Fibroblast of upper back skin (primary cell): ENCODE results near the gene INPP4A.

Source experiments
- DNase-seq: peaks from one replicate; pipeline ENCODE4 v3.0.0-alpha.2; 2013

The INPP4A gene

DNA sequence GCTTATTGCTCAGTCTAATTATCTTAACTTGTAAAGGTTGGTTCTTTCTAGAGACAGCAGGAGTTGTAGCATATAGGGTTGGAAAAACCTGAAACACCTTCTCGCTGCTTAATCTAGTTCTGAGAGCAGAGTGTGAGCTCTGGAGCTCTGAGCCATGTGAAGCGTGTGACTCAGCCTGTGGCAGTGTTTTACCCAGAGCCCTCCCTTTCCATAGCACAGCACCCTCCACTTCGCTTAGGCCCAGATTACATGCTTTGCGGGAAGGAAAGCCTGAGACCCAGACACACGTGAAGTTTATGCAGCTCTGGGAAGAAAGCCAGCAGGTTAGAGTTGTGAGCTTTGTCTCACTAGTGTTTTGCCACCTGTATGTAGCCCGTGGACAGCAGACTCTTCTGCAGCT is 74.5 kb downstream of the INPP4A start:
- peak; percentile 8 for DNase-seq

DNA sequence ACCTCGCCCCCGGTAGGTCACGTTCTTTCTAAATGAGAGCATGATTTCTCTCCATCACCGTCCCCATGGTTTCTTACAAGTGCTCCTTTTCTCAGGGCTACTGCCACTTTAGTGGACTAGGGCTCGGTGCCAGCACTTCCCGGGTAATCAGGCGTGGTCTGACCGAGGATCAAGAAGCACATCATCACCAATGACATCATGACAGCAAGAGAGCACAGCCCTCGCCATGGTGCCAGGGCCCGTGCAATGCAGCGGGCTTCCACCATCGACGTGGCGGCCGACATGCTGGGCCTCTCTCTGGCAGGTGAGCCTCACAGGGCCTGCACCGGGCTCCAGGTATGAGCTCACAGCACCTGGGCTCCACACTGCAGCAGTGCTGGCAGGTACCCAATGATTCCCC is 75.2 kb downstream of the INPP4A start:
- DNase-seq = no peak

GRCh38 chr2:98520806-98521205 is 76.1 kb downstream of the INPP4A start:
- no peak for DNase-seq

- no peak for DNase-seq
These were observed 76.6 kb downstream of the INPP4A start for GRCh38 chr2:98521266-98521665.

- DNase-seq = no peak
These were observed 78.2 kb downstream of the INPP4A start for GRCh38 chr2:98522854-98523253.

- DNase-seq = peak; percentile 29
These were observed 79.5 kb downstream of the INPP4A start for GRCh38 chr2:98524168-98524567.

- no peak for DNase-seq
These were observed 83.7 kb downstream of the INPP4A start for GRCh38 chr2:98528349-98528748.

DNA sequence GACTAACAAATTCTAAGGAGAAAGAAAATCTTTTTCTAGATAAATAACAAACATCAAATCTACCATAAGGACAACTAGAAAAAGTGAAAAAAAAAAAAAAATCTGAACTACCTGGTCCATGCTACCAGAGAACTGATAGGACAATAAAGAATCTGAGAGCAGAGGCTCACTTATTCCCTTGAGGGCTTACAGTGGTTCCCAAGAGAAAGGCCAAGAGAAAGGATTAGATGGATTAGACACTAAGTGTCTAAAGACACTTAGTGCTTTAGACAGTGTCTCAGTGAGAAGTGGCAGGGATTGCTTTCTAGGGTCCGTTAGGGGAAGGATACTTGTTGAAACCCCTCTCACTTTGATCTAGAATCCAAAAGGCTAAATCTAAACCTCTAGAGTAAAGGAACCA is 85.5 kb downstream of the INPP4A start:
- no peak for DNase-seq

DNA sequence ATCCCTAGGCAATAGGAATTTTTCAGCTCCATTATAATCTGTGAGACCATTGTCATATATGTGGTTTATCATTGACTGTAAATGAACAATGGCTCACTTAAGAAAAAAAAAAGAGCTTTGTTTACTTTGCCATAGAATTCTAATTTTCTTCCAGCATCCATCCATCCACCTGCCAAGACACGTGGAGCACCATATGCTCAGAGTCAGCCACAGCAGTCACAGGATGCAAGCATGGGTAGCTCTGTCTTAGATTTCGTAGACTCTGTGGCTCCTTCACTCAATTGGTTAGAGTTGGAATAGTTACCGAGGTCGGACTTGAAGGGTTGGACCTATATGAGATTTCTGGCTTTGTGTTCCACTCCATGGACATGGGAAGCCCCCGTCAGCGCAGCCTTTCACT is 88.1 kb downstream of the INPP4A start:
- no peak for DNase-seq

GRCh38 chr2:98533547-98533946 is 88.9 kb downstream of the INPP4A start:
- no peak for DNase-seq

DNA sequence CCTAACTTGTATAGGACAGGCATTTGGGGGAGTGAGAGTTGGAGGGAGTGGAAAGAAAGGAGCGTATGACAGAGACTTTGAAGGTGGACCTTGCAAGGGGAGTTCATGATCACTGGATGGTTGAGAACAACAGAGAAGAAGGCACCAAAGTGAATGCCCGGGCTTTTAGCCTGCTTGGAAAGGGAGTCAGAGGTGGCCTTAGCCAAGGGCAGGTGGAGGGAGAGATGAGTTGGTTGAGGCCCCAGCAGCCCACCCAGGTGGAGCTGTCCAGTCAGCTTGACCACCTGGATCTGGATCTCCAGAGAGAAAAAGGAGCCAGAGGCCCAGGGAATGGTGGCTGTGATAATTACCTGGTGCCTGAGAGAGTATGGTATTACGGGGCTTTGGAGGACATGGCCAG is 90.1 kb downstream of the INPP4A start:
- no peak for DNase-seq

- DNase-seq = no peak
These were observed 91.5 kb downstream of the INPP4A start for GRCh38 chr2:98535971-98536677.

- DNase-seq = no peak
These were observed 92.9 kb downstream of the INPP4A start for GRCh38 chr2:98537390-98538126.

DNA sequence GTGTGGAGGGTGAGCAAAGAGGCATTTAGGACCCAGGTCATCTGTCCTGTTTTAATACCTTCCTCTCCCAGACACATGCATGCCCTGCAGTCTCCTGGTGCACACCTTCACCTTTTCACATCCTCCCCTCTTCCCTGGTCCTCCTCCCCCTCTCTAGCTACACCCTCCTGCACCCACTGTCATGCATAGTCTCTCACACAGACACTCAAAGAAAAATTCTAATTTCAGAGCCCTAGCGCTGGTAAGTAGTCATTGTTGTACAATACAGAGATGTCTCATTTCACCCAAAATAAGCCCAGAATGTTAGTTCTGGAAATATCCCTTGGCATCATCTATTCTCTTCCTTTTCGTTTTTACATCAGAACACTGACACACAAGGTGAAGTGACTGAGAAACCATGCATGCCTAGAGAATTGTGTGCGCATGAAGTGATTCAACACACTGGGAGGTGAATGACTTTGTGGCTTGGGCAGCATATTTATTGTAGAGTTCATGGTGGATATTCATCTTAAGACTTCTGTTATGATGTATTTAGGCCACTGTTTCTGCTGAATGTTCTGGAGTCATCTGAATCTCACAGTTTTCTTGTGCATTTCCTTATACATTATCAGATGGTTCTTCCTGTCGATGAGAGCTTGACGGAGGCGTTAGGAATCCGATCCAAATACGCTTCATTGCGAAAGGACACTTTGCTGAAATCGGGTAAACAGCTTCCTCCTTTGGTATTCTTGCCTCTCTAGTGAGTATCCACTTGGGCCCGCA is 93.8 kb downstream of the INPP4A start:
- DNase-seq = peak; percentile 39

DNA sequence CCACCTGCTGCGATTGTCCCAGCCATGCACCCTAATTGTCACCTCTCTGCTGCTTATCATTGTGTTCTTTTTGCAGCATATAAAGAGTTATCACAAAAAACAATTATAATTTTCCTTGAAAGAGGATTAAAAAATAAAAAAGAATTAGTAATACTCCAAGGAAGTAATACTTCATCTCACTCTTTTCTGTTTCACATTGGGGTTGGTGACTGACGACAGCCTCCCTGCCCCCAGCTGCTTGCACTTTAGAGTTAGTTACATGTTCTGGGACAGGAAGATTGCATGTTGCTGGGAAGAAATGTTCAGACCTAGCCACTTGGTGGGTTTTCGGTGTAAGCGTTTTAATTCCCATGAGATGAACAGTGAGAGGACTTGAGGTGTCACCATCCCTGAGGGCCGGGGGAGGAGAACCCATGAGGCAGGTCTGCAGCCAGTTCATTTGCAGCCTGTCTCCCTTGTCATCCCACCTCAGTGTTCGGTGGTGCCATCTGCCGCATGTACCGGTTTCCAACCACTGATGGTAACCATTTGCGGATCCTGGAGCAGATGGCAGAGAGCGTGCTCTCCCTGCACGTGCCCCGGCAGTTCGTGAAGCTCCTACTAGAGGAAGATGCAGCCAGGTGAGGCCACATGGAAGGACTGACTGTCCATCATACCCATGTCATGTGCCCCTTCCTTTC is 94.5 kb downstream of the INPP4A start:
- DNase-seq = no peak

DNA sequence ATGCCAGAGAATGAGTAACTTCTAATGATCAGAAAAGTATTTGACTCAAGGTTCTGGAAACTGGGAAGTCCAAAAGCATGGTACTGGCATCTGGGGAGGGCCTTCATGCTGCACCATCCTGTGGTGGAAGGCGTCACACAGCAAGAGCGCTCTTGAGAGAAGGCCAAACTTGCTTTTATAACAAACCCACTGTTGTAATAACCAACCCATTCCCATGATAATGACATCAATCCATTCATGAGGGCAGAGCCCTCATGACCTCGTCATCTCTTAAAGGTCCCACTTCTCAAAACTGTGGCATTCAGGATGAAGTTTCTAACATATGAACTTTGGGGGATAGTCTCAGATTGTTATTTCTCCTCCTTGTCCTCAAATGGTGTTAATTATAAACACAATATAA is 95.9 kb downstream of the INPP4A start:
- DNase-seq = no peak

- no peak for DNase-seq
These were observed 96.8 kb downstream of the INPP4A start for GRCh38 chr2:98541489-98541888.

GRCh38 chr2:98541906-98542305 is 97.2 kb downstream of the INPP4A start:
- DNase-seq = no peak

- no peak for DNase-seq
These were observed 98.6 kb downstream of the INPP4A start for GRCh38 chr2:98543214-98543613.

- no peak for DNase-seq
These were observed 99.2 kb downstream of the INPP4A start for GRCh38 chr2:98543842-98544241.

- DNase-seq = no peak
These were observed 100.9 kb downstream of the INPP4A start for GRCh38 chr2:98545591-98545990.

- no peak for DNase-seq
These were observed 101.5 kb downstream of the INPP4A start for GRCh38 chr2:98546186-98546585.

GRCh38 chr2:98547092-98547790 is 102.6 kb downstream of the INPP4A start:
- no peak for DNase-seq
